ENCODE results near the gene MYOCD. TPM values are rescaled to one million over a fixed set of nuclear protein-coding genes. Genes with fewer than 3 reads are reported as not detected.

MYOCD gene
- total RNA-seq, 1 experiment from 2014 or later: 1.2 TPM

DNA sequence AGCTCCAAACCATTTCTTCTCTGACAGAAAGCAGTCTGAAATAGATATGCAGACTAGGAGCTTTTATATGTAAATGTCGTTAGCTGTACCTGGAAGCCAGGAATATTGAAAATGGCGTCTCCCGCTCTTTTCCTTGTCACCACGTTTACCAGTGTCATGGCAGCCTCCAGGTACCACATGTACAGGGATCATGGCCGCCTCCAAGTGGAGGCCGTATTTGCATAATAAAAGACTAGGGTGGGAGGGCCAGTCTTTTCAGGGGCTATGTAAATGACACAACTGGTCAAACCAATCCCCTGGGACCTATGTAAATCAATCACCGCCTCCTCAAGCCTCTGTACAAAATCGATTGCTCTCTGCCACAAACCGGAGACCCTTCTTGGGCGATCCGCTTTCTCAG, 54.3 kb downstream of the MYOCD start:
- peaks cover 36% of the 10 kb centered on the region for H3K4me1 Mint-ChIP-seq
- ChIA-PET CTCF (interaction anchor here (0.7 to 2.9 kb wide), 2 partner anchors 22 to 254 kb away, joined by 3 to 12 read pairs; no protein-coding TSS in a partner anchor), POLR2A (no interaction called here)
- no peak overlapping the region; the same call in 1 of the 2 replicates for H3K27ac Mint-ChIP-seq
- peak; percentile 41 for DNase-seq (ENCODE audit: low spot score)
- H3K9me3 Mint-ChIP-seq: peaks cover 6% of the 10 kb centered on the region
- peaks cover 9% of the 10 kb centered on the region for H3K36me3 Mint-ChIP-seq
- H3K4me3 Mint-ChIP-seq: no peak overlapping the region
- TF ChIP-seq HMGA2 (CRISPR knock-in tag; IDR thresholded peaks at IDR 0.05): no peak
- no peak for TF ChIP-seq PRRX2 (CRISPR knock-in tag; IDR thresholded peaks at IDR 0.05)
- TF ChIP-seq, protein P1, sequence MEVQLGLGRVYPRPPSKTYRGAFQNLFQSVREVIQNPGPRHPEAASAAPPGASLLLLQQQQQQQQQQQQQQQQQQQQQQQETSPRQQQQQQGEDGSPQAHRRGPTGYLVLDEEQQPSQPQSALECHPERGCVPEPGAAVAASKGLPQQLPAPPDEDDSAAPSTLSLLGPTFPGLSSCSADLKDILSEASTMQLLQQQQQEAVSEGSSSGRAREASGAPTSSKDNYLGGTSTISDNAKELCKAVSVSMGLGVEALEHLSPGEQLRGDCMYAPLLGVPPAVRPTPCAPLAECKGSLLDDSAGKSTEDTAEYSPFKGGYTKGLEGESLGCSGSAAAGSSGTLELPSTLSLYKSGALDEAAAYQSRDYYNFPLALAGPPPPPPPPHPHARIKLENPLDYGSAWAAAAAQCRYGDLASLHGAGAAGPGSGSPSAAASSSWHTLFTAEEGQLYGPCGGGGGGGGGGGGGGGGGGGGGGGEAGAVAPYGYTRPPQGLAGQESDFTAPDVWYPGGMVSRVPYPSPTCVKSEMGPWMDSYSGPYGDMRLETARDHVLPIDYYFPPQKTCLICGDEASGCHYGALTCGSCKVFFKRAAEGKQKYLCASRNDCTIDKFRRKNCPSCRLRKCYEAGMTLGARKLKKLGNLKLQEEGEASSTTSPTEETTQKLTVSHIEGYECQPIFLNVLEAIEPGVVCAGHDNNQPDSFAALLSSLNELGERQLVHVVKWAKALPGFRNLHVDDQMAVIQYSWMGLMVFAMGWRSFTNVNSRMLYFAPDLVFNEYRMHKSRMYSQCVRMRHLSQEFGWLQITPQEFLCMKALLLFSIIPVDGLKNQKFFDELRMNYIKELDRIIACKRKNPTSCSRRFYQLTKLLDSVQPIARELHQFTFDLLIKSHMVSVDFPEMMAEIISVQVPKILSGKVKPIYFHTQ (CRISPR knock-in tag; IDR thresholded peaks at IDR 0.05): no peak
- no peak for TF ChIP-seq FOXJ3 (CRISPR knock-in tag; IDR thresholded peaks at IDR 0.05; ENCODE audit: borderline replicate concordance)
- peak; percentile 56; the same call in 1 of the 2 replicates for TF ChIP-seq MAX (CRISPR knock-in tag; IDR thresholded peaks at IDR 0.05)
- TF ChIP-seq, protein P2, sequence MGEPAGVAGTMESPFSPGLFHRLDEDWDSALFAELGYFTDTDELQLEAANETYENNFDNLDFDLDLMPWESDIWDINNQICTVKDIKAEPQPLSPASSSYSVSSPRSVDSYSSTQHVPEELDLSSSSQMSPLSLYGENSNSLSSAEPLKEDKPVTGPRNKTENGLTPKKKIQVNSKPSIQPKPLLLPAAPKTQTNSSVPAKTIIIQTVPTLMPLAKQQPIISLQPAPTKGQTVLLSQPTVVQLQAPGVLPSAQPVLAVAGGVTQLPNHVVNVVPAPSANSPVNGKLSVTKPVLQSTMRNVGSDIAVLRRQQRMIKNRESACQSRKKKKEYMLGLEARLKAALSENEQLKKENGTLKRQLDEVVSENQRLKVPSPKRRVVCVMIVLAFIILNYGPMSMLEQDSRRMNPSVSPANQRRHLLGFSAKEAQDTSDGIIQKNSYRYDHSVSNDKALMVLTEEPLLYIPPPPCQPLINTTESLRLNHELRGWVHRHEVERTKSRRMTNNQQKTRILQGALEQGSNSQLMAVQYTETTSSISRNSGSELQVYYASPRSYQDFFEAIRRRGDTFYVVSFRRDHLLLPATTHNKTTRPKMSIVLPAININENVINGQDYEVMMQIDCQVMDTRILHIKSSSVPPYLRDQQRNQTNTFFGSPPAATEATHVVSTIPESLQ (CRISPR knock-in tag; IDR thresholded peaks at IDR 0.05): no peak
- no peak for TF ChIP-seq ZNF416 (CRISPR knock-in tag; IDR thresholded peaks at IDR 0.05)
- TF ChIP-seq TEAD1 (CRISPR knock-in tag; IDR thresholded peaks at IDR 0.05): no peak
- ATAC-seq: peak; percentile 67
- H3K27me3 Mint-ChIP-seq (ENCODE audit: low read depth): no peaks in the 10 kb centered on the region

DNA sequence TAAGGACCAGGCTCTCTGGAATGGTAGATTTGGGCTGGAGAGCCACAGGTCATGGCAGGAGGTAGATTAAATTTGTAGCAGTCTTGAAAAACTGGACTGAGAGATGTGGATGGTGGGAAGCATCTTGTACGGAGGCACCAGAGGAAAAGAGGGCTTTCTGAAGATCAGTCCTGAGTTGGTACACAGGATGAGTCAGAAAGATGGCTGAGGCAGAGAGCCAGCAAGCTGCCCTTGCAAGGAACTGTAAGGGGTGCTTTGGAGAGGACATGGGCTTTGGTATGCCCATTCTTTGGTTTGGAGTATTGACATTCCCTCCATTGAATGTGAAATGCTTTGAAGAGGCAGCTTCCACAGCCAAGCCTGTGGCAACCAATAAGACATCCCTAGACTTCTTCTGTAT, 55.9 kb downstream of the MYOCD start:
- Mint-ChIP-seq H3K27me3 (ENCODE audit: low read depth) (no peaks in the 10 kb centered on the region), H3K9me3 (peaks cover 6% of the 10 kb centered on the region), H3K27ac (no peak overlapping the region), H3K36me3 (peaks cover 9% of the 10 kb centered on the region), H3K4me3 (no peak overlapping the region), H3K4me1 (peaks cover 23% of the 10 kb centered on the region)
- TF ChIP-seq, protein P3, sequence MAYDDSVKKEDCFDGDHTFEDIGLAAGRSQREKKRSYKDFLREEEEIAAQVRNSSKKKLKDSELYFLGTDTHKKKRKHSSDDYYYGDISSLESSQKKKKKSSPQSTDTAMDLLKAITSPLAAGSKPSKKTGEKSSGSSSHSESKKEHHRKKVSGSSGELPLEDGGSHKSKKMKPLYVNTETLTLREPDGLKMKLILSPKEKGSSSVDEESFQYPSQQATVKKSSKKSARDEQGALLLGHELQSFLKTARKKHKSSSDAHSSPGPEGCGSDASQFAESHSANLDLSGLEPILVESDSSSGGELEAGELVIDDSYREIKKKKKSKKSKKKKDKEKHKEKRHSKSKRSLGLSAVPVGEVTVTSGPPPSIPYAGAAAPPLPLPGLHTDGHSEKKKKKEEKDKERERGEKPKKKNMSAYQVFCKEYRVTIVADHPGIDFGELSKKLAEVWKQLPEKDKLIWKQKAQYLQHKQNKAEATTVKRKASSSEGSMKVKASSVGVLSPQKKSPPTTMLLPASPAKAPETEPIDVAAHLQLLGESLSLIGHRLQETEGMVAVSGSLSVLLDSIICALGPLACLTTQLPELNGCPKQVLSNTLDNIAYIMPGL (CRISPR knock-in tag; IDR thresholded peaks at IDR 0.05): no peak
- TF ChIP-seq ZNF671 (CRISPR knock-in tag; IDR thresholded peaks at IDR 0.05): no peak
- TF ChIP-seq, protein P2 (CRISPR knock-in tag; IDR thresholded peaks at IDR 0.05): no peak
- no peak for TF ChIP-seq CREM (CRISPR knock-in tag; IDR thresholded peaks at IDR 0.05)
- no peak for TF ChIP-seq SOX15 (CRISPR knock-in tag; IDR thresholded peaks at IDR 0.05)
- no peak for TF ChIP-seq ATF1 (CRISPR knock-in tag; IDR thresholded peaks at IDR 0.05)
- TF ChIP-seq MAX (CRISPR knock-in tag; IDR thresholded peaks at IDR 0.05): no peak
- TF ChIP-seq ZSCAN18 (CRISPR knock-in tag; IDR thresholded peaks at IDR 0.05): no peak
- TF ChIP-seq ZMAT4 (CRISPR knock-in tag; IDR thresholded peaks at IDR 0.05): no peak
- no peak for TF ChIP-seq ZNF138 (CRISPR knock-in tag; conservative IDR thresholded peaks at IDR 0.05)
- ChIA-PET CTCF (interaction anchor here (1.9 to 2.9 kb wide), 2 partner anchors 20 to 21 kb away, joined by 10 to 12 read pairs; no protein-coding TSS in a partner anchor), POLR2A (no interaction called here)
- DNase-seq (ENCODE audit: low spot score): no peak
- ATAC-seq: no peak
